GM21360 (cell line): ENCODE measurements around the gene TBXAS1.

Experiments
- ATAC-seq: cut with Tn5 transposase; IDR thresholded peaks from one replicate; pipeline ENCODE4 v1.9.1; 2021; ENCODE audit warnings: mild to moderate bottlenecking, moderate library complexity; ENCODE audit not compliant: unreplicated experiment

The TBXAS1 gene

DNA sequence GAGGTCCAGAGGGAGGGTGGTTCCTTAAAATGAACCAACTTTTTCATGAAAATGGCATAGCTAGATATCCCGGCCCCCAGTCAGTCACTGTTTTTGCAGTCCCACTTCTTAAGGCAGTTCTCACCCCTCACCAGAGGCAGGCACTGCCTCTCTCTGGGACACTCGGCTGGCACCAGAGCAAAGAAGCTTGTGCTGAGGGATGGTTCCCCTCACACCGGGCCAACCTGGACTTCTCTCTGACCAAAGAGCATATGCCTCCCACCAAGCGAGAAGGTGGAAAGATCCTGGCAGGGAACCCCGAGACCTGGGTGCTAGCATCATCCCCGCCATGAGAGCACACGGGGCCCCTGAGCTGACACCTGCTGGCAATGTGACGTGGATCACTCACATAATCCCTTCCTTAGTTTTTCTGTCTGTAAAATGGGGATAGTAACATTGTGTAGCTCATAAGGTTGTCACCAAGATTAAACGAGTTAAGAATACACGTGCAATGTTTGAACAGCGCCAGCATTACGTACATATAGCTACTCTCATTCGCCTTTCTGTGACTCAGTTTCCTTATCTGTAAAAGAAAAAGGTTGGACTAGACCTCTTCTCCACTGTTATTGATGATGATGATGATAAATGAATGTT is 145.2 kb downstream of the TBXAS1 start:
- ATAC-seq: no peak

GRCh38 chr7:139976055-139976837 is 147.2 kb downstream of the TBXAS1 start:
- no peak for ATAC-seq

GRCh38 chr7:139976838-139977656 is 148.0 kb downstream of the TBXAS1 start:
- ATAC-seq: no peak

- no peak for ATAC-seq
Measured at GRCh38 chr7:139981511-139981895, 152.4 kb downstream of the TBXAS1 start.

DNA sequence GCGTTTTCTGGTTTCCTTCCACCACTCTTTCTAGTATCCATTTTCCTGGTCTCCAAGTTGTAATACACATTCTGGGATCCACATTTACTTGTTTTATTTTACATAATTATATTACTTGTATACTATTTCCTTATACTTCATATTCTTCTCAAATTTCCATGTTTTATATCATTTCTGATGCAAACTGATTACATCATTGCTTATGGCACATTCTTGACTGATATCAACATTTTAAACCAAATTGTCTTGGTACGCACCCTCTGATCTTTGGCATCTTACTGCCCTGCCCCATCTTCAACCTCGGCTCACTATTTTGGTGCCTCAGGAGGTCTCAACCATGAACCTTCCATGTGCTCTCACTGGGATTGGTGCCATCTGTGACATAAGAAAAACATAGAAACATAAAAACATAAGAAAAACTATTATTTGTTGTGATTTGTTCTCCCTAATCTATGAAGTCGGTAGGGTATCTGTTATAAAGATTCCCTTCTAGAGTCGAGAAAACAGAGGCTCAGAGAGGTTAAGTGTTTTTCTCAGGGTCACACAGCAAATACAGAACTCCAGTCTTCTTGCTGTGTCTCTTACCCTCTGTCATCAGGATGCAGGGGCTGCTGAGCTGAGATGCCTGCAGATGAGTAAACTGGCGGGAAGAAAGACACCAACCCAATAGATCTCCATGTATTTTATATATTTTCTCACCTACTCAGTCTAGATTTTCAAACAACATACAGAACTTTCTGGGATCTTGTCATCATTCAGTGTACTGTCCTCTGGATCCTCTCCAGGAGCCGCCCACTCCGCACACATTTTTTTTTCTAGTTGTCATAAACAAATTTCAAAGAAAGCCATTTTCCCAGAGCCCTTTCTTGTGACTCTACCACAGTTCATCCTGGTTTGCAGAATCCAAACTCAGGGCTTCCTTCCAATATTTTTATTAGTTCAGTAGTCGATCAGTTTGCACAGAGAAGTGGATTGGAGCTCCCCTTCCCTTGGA is 154.2 kb downstream of the TBXAS1 start:
- no peak for ATAC-seq

DNA sequence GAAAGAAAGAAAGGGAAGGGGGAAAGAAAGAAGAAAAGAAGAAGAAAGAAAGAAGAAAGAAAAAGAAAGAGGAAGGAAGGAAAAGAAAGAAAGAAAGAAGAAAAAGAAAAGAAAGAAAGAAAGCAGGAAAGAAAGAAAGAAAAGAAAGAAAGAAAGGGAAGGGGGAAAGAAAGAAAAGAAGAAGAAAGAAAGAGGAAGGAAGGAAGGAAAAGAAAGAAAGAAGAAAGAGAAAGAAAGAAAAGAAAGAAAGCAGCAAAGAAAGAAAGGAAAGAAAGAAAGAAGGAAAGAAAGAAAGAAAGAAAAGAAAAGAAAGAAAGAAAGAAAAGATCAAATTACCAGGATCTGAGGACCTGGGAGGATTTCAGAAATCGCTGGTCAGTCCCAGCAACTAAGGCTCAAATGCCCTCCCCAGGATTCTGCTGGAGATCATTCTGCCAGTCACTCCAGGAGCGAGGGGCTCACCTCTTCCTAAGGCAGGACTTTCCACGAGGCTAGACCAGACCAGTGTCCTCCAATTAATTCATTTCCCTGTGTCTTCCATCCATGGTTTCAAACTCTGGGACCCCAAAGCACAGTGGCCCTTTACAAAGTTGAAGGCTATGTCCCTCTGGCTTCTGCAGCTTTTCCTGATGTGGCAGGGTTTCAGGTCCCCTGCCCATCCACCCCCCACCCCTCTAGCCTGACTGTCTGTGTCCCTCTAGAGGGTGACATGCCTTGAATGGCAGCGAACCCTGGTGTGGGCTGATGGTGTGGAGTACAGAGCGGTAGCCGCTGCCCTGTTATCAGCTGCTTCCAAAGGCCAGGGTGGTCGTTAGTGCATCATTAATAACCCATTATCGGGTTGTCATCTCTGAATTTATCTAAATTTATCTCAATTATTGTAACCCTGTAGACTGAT is 155.8 kb downstream of the TBXAS1 start:
- no peak for ATAC-seq

GRCh38 chr7:139985811-139986210 is 156.7 kb downstream of the TBXAS1 start:
- no peak for ATAC-seq

DNA sequence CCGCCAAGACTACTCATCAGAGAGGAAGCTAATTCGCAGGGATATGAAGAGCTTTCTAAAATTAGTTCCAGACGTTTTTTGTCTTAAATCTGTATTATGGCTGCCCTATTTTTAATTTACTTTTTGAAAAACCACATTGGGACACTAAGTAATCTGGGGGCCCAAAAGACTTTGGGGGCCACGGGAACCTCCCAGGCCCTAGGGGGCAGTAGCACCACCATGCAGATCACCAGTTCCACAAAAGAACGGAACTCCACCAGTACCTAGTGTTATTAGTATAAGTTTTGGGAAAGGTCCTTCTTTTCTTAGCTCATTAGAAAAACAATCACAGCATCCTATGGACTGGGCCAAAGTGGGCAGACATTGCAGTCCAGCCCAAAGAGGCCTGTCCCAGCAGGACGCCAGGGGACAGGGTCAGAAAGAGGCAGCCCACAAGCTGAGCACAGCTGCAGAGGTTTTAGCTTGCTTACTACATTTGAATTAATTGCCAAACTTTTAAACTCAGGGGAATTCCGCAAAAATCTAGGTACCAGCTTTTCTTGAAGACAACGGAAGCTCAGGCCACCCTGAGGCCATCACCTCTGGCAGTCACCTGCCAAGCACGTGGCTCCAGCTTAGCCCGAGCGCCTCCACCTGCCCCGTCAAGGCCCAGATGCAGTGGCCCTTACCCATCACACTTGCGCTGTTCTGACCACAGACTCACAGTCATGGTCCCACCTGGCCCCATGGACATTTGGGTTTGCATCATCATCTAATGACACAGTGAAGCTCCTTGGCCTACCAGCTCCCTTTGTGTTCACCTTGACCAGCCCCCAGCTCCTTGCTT is 158.8 kb downstream of the TBXAS1 start:
- ATAC-seq: no peak

DNA sequence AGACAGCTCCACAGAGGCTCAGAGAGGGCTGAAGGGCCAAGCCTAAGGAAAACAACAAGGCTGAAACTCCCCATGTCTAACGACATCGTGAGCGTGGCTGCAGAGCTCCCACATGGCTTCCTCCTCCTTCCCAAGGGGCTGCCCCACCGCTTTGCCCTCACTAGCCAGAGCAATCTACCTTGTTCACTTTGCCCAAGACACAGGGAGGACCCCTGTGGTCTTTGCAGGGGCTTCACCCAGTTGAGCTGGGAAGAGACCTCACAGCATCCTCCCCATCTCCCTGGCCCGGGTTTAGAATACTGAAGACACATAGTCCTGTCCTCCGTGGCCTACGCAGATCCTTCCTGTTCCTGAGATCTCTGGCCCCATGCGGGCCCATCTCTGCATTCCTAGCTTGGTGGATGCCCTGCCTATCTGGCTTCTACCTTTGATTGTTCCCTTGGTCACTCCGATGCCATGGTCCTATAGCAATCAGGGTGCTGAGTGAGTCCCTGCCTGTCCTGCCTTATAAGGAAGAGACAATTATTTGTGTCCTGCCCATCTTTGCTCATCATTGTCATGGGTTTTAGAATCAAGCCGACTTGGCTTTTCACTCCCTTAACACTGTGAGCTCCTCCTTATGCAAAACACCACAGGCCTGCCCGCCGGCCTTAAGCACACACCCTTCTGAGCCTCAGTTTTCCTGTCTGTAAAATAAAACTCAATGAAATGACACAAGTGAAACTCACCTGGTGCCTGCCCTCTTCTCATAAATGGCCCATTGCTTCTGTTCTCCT is 160.5 kb downstream of the TBXAS1 start:
- ATAC-seq: no peak

DNA sequence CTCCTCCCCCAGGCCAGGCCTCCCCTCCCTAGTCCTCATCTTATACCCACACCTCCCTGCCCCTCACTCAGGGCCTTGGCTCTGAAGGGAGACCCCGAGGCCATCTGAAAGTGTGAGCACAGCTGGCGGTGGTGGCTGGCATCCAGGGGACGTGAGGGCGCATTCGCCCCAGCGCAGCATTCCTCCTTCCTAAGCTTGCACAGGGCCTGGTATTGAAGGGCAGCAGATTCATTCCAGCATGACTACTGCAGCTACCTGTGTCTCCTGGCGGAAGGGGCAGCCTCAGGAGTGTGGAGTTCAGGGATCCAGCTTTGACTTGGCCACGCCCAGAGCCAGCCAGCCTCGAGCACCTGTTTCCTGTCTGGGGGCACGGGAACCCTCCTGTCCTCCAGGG is 161.1 kb downstream of the TBXAS1 start:
- ATAC-seq: no peak

DNA sequence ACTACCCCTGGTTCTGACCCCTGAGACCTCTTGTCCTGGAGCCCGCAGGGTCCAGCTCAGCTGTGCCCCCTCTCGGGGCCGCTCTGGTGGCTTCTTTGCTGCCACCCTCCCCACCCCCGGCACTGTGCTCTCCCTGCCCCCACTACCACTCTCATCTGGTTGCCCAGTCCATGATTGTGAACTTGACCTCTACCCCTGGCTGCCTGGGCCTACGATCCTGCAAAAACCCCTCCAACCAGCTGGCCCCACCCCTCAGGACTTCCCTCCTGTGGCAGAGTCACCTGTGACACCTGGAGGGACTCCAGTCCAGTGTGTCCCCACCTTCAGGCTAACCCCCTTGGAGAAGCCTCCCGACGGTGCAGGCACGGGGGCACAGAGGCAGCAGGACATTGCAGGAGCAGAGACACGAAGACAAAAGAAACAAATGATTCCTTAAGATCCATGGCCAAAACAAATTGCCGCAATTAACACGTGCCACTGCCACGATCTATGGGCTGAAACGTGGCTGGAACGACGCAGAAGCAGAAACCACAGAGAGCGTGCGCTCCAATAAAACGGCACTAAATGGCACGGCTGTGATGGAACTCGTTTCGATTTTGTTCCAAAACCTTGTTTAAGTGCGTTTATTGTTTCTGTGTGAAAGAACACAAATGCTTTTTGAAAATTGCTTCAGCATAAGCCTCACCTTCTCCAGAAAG is 161.7 kb downstream of the TBXAS1 start:
- ATAC-seq: no peak

DNA sequence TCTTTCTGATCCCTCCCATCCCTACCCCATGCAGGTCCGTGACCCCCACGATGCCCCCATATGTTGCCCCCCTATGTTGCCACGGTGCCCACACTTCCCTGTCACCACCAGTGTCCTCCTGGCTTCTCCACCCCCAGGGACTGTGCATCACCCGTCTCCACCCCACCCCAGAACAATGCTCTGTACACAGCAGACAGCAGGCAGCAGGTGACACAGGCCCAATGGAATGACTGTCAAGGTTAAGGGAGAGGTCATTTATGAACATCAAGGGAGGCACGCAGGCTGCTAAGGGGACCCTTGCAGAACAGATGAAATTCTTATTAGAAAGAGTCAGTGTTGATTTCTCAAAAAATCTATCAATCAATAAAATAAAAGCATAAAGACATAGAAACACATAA is 162.2 kb downstream of the TBXAS1 start:
- ATAC-seq: no peak

- no peak for ATAC-seq
Measured at GRCh38 chr7:139991911-139992310, 162.8 kb downstream of the TBXAS1 start.

- ATAC-seq: no peak
Measured at GRCh38 chr7:139992353-139993044, 163.4 kb downstream of the TBXAS1 start.

DNA sequence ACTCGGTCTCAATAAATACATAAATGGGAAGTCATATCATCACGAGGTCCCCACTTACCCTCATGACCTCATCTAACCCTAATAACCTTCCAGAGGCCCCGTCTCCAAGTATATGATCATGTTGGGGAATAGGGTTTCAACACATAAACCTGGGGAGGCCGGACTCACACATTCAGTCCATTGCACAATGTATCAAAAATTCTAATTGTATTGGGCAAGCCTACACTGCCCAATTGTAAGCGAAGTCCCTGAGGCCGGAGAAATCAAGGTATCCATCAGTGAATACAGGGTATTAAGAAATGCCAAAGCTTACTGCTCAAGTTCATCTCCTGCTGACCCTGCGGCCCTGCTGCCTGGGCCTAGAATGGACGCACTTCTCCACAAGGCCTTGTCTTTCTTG is 164.1 kb downstream of the TBXAS1 start:
- ATAC-seq: no peak

- no peak for ATAC-seq
Measured at GRCh38 chr7:139993592-139993991, 164.5 kb downstream of the TBXAS1 start.

GRCh38 chr7:139994356-139994755 is 165.3 kb downstream of the TBXAS1 start:
- no peak for ATAC-seq
